ENCODE results near the gene PLEKHF1. TPM values are rescaled to one million over a fixed set of nuclear protein-coding genes. Genes with fewer than 3 reads are reported as not detected.

The PLEKHF1 gene
- total and polyA plus RNA-seq, 2 of the 8 experiments (the other 6 are each of a cell fraction or from before 2014, with no cell fraction given) = 11.1 to 18.4 TPM

DNA sequence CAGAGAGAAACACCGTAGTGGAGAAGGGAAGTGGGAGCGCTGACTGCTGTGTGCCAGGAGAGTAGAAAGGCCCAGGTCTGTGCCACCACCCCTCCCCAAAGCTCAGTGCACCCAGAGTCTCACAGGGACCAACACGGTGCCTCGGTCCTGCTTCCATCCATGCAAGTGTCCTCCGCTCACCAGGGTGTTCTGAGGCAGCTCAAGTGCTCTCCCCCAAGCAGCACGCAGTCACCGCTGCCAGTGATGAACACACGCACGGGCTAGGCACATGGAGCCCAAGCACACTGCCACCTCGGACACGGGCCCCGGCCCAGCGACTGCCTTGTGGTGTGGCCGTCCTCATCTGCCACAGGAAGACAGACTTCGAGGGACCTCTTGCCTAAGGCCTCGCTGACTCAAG lies 48.7 kb upstream of the PLEKHF1 start:
- ChIA-PET CTCF (ENCODE audit: partially characterized antibody) (interaction anchor here (0.9 to 12.2 kb wide), 5 partner anchors 6 to 100 kb away, joined by 3 to 109 read pairs (median 4); partner anchors contain the start of gene POP4), POLR2A (ENCODE audit: partially characterized antibody) (interaction anchor here (1.5 to 2.2 kb wide), 2 partner anchors 10 to 11 kb away, joined by 4 to 8 read pairs; partner anchors contain the start of gene POP4)
- no peak for TF ChIP-seq SRF (IDR thresholded peaks at IDR 0.05; ENCODE audit: low read depth, low read length)
- no peak for TF ChIP-seq BACH1 (IDR thresholded peaks at IDR 0.05; ENCODE audit: low read length)

More for the DNA sequence above, 48.7 kb upstream of the PLEKHF1 start:
- Histone ChIP-seq H3K79me1 (ENCODE audit: low read depth, low read length) (no peaks in the 10 kb centered on the region), H4K8ac (ENCODE audit: extremely low read depth, insufficient read depth, low read length) (no peak overlapping the region), H3K4me2 (ENCODE audit: insufficient read depth in 1 of 2, low read depth in 2 of 2, low read length in 2 of 2) (no peak overlapping the region), H3K27me3 (replicated peaks in 1 of 4; ENCODE audit: control insufficient read depth in 3 of 4, extremely low read depth in 1 of 4, insufficient read depth in 3 of 4, low read length in 3 of 4) (no peaks in the 10 kb centered on the region; a peak in 1 of 7 replicates), H3K23me2 (ENCODE audit: low read depth, low read length) (no peaks in the 10 kb centered on the region), H2AFZ (ENCODE audit: low read length) (no peak overlapping the region), H2BK12ac (ENCODE audit: low read depth, low read length) (no peak overlapping the region), H3K18ac (ENCODE audit: extremely low read depth, low read length) (no peak overlapping the region), H3K9me3 (ENCODE audit: insufficient read depth in 2 of 2, low read depth in 1 of 2, low read length in 1 of 2) (no peaks in the 10 kb centered on the region), H2BK15ac (ENCODE audit: low read length) (no peak overlapping the region), H4K20me1 (replicated peaks in 1 of 2; ENCODE audit: control insufficient read depth in 1 of 2, insufficient read depth in 2 of 2, low read length in 2 of 2) (peaks cover 0 to 3% of the 10 kb centered on the region in 2 experiments), H3K79me2 (ENCODE audit: control insufficient read depth in 1 of 2, insufficient read depth in 2 of 2, low read length in 2 of 2) (no peaks in the 10 kb centered on the region), H3K4me3 (ENCODE audit: extremely low read depth in 1 of 4, insufficient read depth in 2 of 4, low read depth in 3 of 4, low read length in 4 of 4) (no peak overlapping the region), H2AK5ac (ENCODE audit: low read depth, low read length) (no peak overlapping the region), H4K5ac (ENCODE audit: insufficient read length, low read depth, low read length) (no peak overlapping the region), H3K56ac (replicated peaks; ENCODE audit: insufficient read length, low read depth, low read length) (no peak overlapping the region), H3K23ac (ENCODE audit: insufficient read length) (no peak overlapping the region), H3K14ac (ENCODE audit: insufficient read length) (no peak overlapping the region), H3K4me1 (replicated peaks in 1 of 4; ENCODE audit: control insufficient read depth in 3 of 4, insufficient read depth in 4 of 4, low read length in 3 of 4) (peaks cover 0 to 2% (median 0%) of the 10 kb centered on the region in 4 experiments; a peak in 1 of 7 replicates), H3K27ac (ENCODE audit: low read depth, low read length) (no peak overlapping the region), H3K36me3 (ENCODE audit: control insufficient read depth in 2 of 4, insufficient read depth in 4 of 4, low read length in 3 of 4) (peaks cover 6 to 21% (median 14%) of the 10 kb centered on the region in 4 experiments; a peak in 7 of 8 replicates), H3K9ac (replicated peaks in 1 of 4; ENCODE audit: extremely low read depth in 1 of 4, low read depth in 3 of 4, low read length in 3 of 4) (no peak overlapping the region), H2BK5ac (ENCODE audit: low read depth, low read length) (no peak overlapping the region), H2BK120ac (replicated peaks; ENCODE audit: low read depth, low read length) (no peak overlapping the region), H4K91ac (replicated peaks; ENCODE audit: insufficient read length, low read length) (no peak overlapping the region), H2BK20ac (ENCODE audit: low read length) (no peak overlapping the region), H3K4ac (replicated peaks; ENCODE audit: insufficient read length, low read depth, low read length) (no peak overlapping the region)
- WGBS, 2 experiments (ENCODE audit: extremely low coverage in 1 of 2, insufficient coverage in 1 of 2, insufficient read length in 1 of 2, insufficient replicate concordance in 2 of 2, low coverage in 1 of 2, low lambda C conversion rate in 2 of 2, missing lambda C conversion rate in 1 of 2) = 88% methylated on average over 14 of the region's 16 CpGs; no CpG with 5 or more reads in 1 of the 2 experiments
- FAIRE-seq (no peak), DNase-seq (ENCODE audit: low read depth in 1 of 2, low spot score in 2 of 2) (no peak)

Data from H1 (cell line).